Hippocampal formation (tissue), 2 donors: ENCODE results near the gene VPS41.

Experiments used
- DNase-seq, 2 donors: peaks; one replicate each; lab custom pipeline; 2025; lab: John Stamatoyannopoulos, UW

The VPS41 gene

GRCh38 chr7:38806912-38807311 is 102.1 kb downstream of the VPS41 start:
- DNase-seq, result no peak

- no peak for DNase-seq
Observed at GRCh38 chr7:38801786-38802185, 107.2 kb downstream of the VPS41 start.

GRCh38 chr7:38798552-38799267 is 110.3 kb downstream of the VPS41 start:
- DNase-seq, result no peak

- peak; percentile 18 to 72 for DNase-seq
Observed at GRCh38 chr7:38796626-38797501, 112.1 kb downstream of the VPS41 start.

- DNase-seq, result no peak
Observed at GRCh38 chr7:38795593-38795992, 113.4 kb downstream of the VPS41 start.

- no peak for DNase-seq
Observed at GRCh38 chr7:38781991-38782390, 127.0 kb downstream of the VPS41 start.

GRCh38 chr7:38777609-38778008 is 131.4 kb downstream of the VPS41 start:
- no peak for DNase-seq

- no peak for DNase-seq
Observed at GRCh38 chr7:38775506-38776175, 133.3 kb downstream of the VPS41 start.

- DNase-seq, result no peak
Observed at GRCh38 chr7:38773430-38773829, 135.6 kb downstream of the VPS41 start.

- no peak for DNase-seq
Observed at GRCh38 chr7:38760226-38760625, 148.8 kb downstream of the VPS41 start.

- no peak for DNase-seq
Observed at GRCh38 chr7:38759028-38759427, 150.0 kb downstream of the VPS41 start.

GRCh38 chr7:38757931-38758330 is 151.1 kb downstream of the VPS41 start:
- DNase-seq, result no peak

- DNase-seq, result no peak
Observed at GRCh38 chr7:38756521-38756920, 152.5 kb downstream of the VPS41 start.

GRCh38 chr7:38753347-38753746 is 155.6 kb downstream of the VPS41 start:
- no peak for DNase-seq

GRCh38 chr7:38751416-38751815 is 157.6 kb downstream of the VPS41 start:
- DNase-seq, result no peak

- peak in 1 of 2 donors; percentile 11 for DNase-seq
Observed at GRCh38 chr7:38748056-38748610, 160.9 kb downstream of the VPS41 start.

GRCh38 chr7:38746438-38746837 is 162.6 kb downstream of the VPS41 start:
- no peak for DNase-seq

- no peak for DNase-seq
Observed at GRCh38 chr7:38744746-38745145, 164.2 kb downstream of the VPS41 start.

- DNase-seq, result no peak
Observed at GRCh38 chr7:38743899-38744298, 165.1 kb downstream of the VPS41 start.

GRCh38 chr7:38740041-38740440 is 168.9 kb downstream of the VPS41 start:
- no peak for DNase-seq

GRCh38 chr7:38736138-38736537 is 172.9 kb downstream of the VPS41 start:
- DNase-seq, result no peak

- DNase-seq, result no peak
Observed at GRCh38 chr7:38731215-38731614, 177.8 kb downstream of the VPS41 start.
